H54 (cell line): Measurements from ENCODE around the gene TMEM248.
A peak's percentile ranks its signal among the peaks of the same experiment; 100 is the strongest.
"Not testable (repeated sequence)": the region's sequence is repeated elsewhere in the genome, so short reads cannot be mapped to it uniquely, and the experiment has no call there.

Experiments used
- DNase-seq: peaks from one replicate; pipeline ENCODE4 v3.0.0; 2011; ENCODE audit warnings: low spot score, mixed read lengths; ENCODE audit not compliant: insufficient read length
- FAIRE-seq: peaks from 3 replicates; lab custom pipeline; 2011; peaks lifted over from hg19 to GRCh38; lab: Jason Lieb, UNC
- POLR2A ChIP-seq: IDR thresholded peaks from 2 replicates; pipeline ENCODE4 v1.6.1; 2011; ENCODE audit warnings: low read depth, mild to moderate bottlenecking, low read length

The TMEM248 gene

GRCh38 chr7:66920769-66921395, at the start of gene TMEM248:
Gene TMEM248, plus strand, starts transcription at chr7:66921225. Its CDS starts 20,641 bp downstream, at chr7:66941866.
- peak; percentile 83 for DNase-seq
- TF ChIP-seq POLR2A = peak; percentile 85
- no peak for FAIRE-seq

- FAIRE-seq (no peak), DNase-seq (no peak)
- no peak for TF ChIP-seq POLR2A
Observed at GRCh38 chr7:66873476-66873875, 47.5 kb upstream of the TMEM248 start.

GRCh38 chr7:66877577-66878300, 43.3 kb upstream of the TMEM248 start:
- no peak for TF ChIP-seq POLR2A
- no peak for FAIRE-seq
- no peak for DNase-seq

GRCh38 chr7:66878301-66878685, 42.7 kb upstream of the TMEM248 start:
- not testable (repeated sequence) for FAIRE-seq, DNase-seq

GRCh38 chr7:66880053-66880452, 41.0 kb upstream of the TMEM248 start:
- no peak for DNase-seq
- TF ChIP-seq POLR2A = no peak
- no peak for FAIRE-seq

- FAIRE-seq, DNase-seq: not testable (repeated sequence)
Observed at GRCh38 chr7:66880577-66880976, 40.4 kb upstream of the TMEM248 start.

GRCh38 chr7:66883716-66884115, 37.3 kb upstream of the TMEM248 start:
- TF ChIP-seq POLR2A = no peak
- FAIRE-seq = no peak

GRCh38 chr7:66884556-66884955, 36.5 kb upstream of the TMEM248 start:
- not testable (repeated sequence) for FAIRE-seq, DNase-seq

More at GRCh38 chr7:66883716-66884115, 37.3 kb upstream of the TMEM248 start:
- DNase-seq = peak; percentile 24

- no peak for TF ChIP-seq POLR2A
- DNase-seq (no peak), FAIRE-seq (no peak)
Observed at GRCh38 chr7:66886152-66886551, 34.9 kb upstream of the TMEM248 start.

GRCh38 chr7:66888223-66888622, 32.8 kb upstream of the TMEM248 start:
- FAIRE-seq = not testable (repeated sequence)

GRCh38 chr7:66894463-66895080, 26.5 kb upstream of the TMEM248 start:
- DNase-seq = peak; percentile 33

More at GRCh38 chr7:66888223-66888622, 32.8 kb upstream of the TMEM248 start:
- DNase-seq = not testable (repeated sequence)

GRCh38 chr7:66896441-66896840, 24.6 kb upstream of the TMEM248 start:
- TF ChIP-seq POLR2A = no peak
- DNase-seq (no peak), FAIRE-seq (no peak)

More at GRCh38 chr7:66894463-66895080, 26.5 kb upstream of the TMEM248 start:
- no peak for FAIRE-seq
- no peak for TF ChIP-seq POLR2A

GRCh38 chr7:66899552-66900280, 21.3 kb upstream of the TMEM248 start:
- FAIRE-seq = no peak
- no peak for TF ChIP-seq POLR2A
- no peak for DNase-seq
